Measurements from ENCODE around the gene LRRC46. TPM values are rescaled to one million over a fixed set of nuclear protein-coding genes. Genes with fewer than 3 reads are reported as not detected.

Gene LRRC46
- total and polyA plus RNA-seq, 2 experiments from 2014 or later = 0.18 to 0.35 TPM

GRCh38 chr17:47829870-47830269 is 1.6 kb upstream of the LRRC46 start (continued):
- TF ChIP-seq CTCF (conservative IDR thresholded peaks at IDR 0.05; ENCODE audit: low read depth in 2 of 2) (no peak), POLR2AphosphoS5 (IDR thresholded peaks at IDR 0.05; ENCODE audit: low read depth) (no peak), JUNB (IDR thresholded peaks at IDR 0.05; ENCODE audit: unreplicated experiment) (no peak), NANOG (IDR thresholded peaks at IDR 0.05; ENCODE audit: borderline replicate concordance) (no peak), CREB1 (CRISPR knock-in tag; IDR thresholded peaks at IDR 0.05; ENCODE audit: low read depth) (no peak), ZNF114 (CRISPR knock-in tag; IDR thresholded peaks at IDR 0.05) (no peak), STAT1 (IDR thresholded peaks at IDR 0.05; ENCODE audit: unreplicated experiment) (no peak), EZH2 (IDR thresholded peaks at IDR 0.05; ENCODE audit: low read depth, unreplicated experiment) (no peak)
- TF ChIP-seq, protein P1, sequence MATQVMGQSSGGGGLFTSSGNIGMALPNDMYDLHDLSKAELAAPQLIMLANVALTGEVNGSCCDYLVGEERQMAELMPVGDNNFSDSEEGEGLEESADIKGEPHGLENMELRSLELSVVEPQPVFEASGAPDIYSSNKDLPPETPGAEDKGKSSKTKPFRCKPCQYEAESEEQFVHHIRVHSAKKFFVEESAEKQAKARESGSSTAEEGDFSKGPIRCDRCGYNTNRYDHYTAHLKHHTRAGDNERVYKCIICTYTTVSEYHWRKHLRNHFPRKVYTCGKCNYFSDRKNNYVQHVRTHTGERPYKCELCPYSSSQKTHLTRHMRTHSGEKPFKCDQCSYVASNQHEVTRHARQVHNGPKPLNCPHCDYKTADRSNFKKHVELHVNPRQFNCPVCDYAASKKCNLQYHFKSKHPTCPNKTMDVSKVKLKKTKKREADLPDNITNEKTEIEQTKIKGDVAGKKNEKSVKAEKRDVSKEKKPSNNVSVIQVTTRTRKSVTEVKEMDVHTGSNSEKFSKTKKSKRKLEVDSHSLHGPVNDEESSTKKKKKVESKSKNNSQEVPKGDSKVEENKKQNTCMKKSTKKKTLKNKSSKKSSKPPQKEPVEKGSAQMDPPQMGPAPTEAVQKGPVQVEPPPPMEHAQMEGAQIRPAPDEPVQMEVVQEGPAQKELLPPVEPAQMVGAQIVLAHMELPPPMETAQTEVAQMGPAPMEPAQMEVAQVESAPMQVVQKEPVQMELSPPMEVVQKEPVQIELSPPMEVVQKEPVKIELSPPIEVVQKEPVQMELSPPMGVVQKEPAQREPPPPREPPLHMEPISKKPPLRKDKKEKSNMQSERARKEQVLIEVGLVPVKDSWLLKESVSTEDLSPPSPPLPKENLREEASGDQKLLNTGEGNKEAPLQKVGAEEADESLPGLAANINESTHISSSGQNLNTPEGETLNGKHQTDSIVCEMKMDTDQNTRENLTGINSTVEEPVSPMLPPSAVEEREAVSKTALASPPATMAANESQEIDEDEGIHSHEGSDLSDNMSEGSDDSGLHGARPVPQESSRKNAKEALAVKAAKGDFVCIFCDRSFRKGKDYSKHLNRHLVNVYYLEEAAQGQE (IDR thresholded peaks at IDR 0.05; ENCODE audit: unreplicated experiment) = no peak
- TF ChIP-seq, protein P2, sequence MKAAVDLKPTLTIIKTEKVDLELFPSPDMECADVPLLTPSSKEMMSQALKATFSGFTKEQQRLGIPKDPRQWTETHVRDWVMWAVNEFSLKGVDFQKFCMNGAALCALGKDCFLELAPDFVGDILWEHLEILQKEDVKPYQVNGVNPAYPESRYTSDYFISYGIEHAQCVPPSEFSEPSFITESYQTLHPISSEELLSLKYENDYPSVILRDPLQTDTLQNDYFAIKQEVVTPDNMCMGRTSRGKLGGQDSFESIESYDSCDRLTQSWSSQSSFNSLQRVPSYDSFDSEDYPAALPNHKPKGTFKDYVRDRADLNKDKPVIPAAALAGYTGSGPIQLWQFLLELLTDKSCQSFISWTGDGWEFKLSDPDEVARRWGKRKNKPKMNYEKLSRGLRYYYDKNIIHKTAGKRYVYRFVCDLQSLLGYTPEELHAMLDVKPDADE (IDR thresholded peaks at IDR 0.05) = no peak

GRCh38 chr17:47830396-47831002 is 971 bp upstream of the LRRC46 start:
- no peak for TF ChIP-seq ZNF114 (CRISPR knock-in tag; IDR thresholded peaks at IDR 0.05)
- TF ChIP-seq ZNF331 (CRISPR knock-in tag; IDR thresholded peaks at IDR 0.05; ENCODE audit: low read depth) = no peak
- H3K27me3 Mint-ChIP-seq (ENCODE audit: insufficient read depth, low read depth, poor library complexity) = peaks cover 12% of the 10 kb centered on the region
- H3K9me3 Mint-ChIP-seq = no peaks in the 10 kb centered on the region; the same call in 2 of the 3 replicates
- H3K27ac Mint-ChIP-seq = no peak overlapping the region; the same call in 1 of the 2 replicates
- Histone ChIP-seq H3K36me3 (ENCODE audit: insufficient read depth) (peaks cover 7% of the 10 kb centered on the region; the same call in 1 of the 2 replicates), H3K79me2 (replicated peaks; ENCODE audit: insufficient read depth) (peaks cover 20% of the 10 kb centered on the region), H3K27me3 (ENCODE audit: insufficient read depth) (no peaks in the 10 kb centered on the region), H3F3A (replicated peaks; ENCODE audit: low read depth) (peaks cover 4% of the 10 kb centered on the region; the same call in 1 of the 2 replicates), H2AFZ (no peak overlapping the region), H3K4me1 (ENCODE audit: insufficient read depth) (peaks cover 11% of the 10 kb centered on the region; the same call in 1 of the 2 replicates), H4K20me1 (replicated peaks; ENCODE audit: insufficient read depth) (peaks cover 8% of the 10 kb centered on the region), H3K4me3 (peak overlapping the region; percentile 72), H3K4me2 (peak overlapping the region; percentile 82), H3K9me2 (ENCODE audit: insufficient read depth) (no peaks in the 10 kb centered on the region), H3K27ac (ENCODE audit: low read depth) (no peak overlapping the region)
- H3K4me3 Mint-ChIP-seq = peak overlapping the region; percentile 93
- DNase-seq (ENCODE audit: low spot score) = no peak
- ATAC-seq = no peak
- peaks cover 28% of the 10 kb centered on the region for H3K36me3 Mint-ChIP-seq (ENCODE audit: low read depth)
- peaks cover 8% of the 10 kb centered on the region for H3K4me1 Mint-ChIP-seq

Data from GM23338 (cell line).